ENCODE results near the gene PCSK5.

The PCSK5 gene

DNA sequence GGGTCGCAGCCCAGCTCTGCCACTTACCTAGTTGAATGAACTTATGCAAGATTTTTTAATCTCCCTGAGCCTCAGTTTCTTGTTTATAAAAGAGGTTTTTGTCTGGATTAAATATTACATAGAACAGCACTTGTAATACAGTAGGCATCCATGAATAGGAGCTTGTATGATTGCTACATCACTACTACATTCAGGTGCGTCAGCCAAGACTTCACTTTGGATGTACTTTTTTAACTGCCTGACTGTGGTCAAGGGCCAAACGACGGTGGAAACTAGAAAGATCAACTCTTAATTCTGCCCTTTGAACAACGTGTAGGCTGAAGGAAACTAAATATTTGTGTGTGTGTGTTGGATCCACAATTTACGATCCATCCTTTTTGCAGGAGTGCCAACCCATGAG is 330.9 kb downstream of the PCSK5 start:
- Histone ChIP-seq H3K9me3 (no peaks in the 10 kb centered on the region), H3K27ac (no peak overlapping the region), H3K4me3 (ENCODE audit: low read depth in 1 of 2, low read length in 1 of 2) (no peak overlapping the region), H3K4me1 (ENCODE audit: control insufficient read depth in 1 of 2, insufficient read depth in 1 of 2, low read depth in 1 of 2, low read length in 1 of 2) (peaks cover under 1 to 2% of the 10 kb centered on the region in 2 experiments), H3K36me3 (no peaks in the 10 kb centered on the region), H3K27me3 (no peaks in the 10 kb centered on the region)
- TF ChIP-seq, protein P1, sequence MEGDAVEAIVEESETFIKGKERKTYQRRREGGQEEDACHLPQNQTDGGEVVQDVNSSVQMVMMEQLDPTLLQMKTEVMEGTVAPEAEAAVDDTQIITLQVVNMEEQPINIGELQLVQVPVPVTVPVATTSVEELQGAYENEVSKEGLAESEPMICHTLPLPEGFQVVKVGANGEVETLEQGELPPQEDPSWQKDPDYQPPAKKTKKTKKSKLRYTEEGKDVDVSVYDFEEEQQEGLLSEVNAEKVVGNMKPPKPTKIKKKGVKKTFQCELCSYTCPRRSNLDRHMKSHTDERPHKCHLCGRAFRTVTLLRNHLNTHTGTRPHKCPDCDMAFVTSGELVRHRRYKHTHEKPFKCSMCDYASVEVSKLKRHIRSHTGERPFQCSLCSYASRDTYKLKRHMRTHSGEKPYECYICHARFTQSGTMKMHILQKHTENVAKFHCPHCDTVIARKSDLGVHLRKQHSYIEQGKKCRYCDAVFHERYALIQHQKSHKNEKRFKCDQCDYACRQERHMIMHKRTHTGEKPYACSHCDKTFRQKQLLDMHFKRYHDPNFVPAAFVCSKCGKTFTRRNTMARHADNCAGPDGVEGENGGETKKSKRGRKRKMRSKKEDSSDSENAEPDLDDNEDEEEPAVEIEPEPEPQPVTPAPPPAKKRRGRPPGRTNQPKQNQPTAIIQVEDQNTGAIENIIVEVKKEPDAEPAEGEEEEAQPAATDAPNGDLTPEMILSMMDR (IDR thresholded peaks at IDR 0.05) = no peak

DNA sequence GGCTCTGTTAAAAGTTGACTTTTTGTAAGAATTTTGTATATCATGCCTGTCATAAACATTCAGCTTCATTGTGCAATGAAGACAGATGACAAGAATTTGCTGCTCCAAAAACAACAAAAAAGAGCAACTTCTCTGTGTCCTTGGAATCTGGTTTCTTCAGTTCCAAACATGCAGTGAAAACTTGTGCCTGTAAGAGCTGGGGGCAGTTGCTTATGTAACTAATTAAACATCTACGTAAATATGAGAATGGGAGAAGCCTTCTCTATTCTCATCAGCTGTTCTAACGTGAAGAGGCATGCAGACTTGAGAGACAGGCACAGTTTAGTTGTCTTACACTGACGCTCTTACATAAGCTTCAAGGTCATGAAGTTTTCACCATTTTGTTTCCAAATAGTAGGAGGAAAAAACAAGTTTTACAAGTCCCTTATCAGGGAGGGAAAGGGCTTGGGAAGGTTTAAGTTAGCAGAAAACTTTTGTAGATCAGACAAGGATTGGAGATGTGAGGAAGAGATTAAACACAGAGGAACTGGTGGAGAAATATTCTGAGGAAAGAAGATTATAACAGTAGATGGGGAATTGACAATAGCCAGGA is 333.4 kb downstream of the PCSK5 start:
- TF ChIP-seq, protein P1 (IDR thresholded peaks at IDR 0.05) = no peak
- H3K36me3 ChIP-seq = no peaks in the 10 kb centered on the region
- no peaks in the 10 kb centered on the region for H3K27me3 ChIP-seq
- H3K4me1 ChIP-seq (ENCODE audit: control insufficient read depth in 1 of 2, insufficient read depth in 1 of 2, low read depth in 1 of 2, low read length in 1 of 2) = no peaks in the 10 kb centered on the region
- H3K27ac ChIP-seq = no peak overlapping the region
- no peak overlapping the region for H3K4me3 ChIP-seq (ENCODE audit: low read depth in 1 of 2, low read length in 1 of 2)
- H3K9me3 ChIP-seq = no peaks in the 10 kb centered on the region

DNA sequence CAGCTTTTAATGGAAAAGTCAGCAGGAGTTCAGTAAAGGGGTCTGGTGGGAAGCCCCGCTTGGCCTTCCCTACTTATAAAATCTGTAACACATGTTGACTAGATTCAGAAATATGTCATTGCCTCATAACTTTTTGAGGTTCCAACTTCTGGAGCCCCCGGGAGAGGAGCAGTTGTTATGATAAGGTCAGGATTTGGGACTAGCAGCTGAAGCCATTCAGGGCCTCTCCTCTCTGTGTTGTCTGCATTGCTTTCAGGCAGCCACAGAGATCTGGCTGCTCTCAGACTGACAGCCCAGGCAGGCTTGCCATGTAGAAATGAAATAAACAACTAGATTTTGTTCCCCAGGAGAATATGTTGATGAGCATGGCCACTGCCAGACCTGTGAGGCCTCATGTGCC is 336.7 kb downstream of the PCSK5 start:
- Histone ChIP-seq H3K4me3 (ENCODE audit: low read depth in 1 of 2, low read length in 1 of 2) (no peak overlapping the region), H3K4me1 (ENCODE audit: control insufficient read depth in 1 of 2, insufficient read depth in 1 of 2, low read depth in 1 of 2, low read length in 1 of 2) (no peaks in the 10 kb centered on the region), H3K9me3 (no peaks in the 10 kb centered on the region), H3K36me3 (no peaks in the 10 kb centered on the region), H3K27me3 (no peaks in the 10 kb centered on the region), H3K27ac (no peak overlapping the region)
- TF ChIP-seq, protein P1 (IDR thresholded peaks at IDR 0.05) = no peak

DNA sequence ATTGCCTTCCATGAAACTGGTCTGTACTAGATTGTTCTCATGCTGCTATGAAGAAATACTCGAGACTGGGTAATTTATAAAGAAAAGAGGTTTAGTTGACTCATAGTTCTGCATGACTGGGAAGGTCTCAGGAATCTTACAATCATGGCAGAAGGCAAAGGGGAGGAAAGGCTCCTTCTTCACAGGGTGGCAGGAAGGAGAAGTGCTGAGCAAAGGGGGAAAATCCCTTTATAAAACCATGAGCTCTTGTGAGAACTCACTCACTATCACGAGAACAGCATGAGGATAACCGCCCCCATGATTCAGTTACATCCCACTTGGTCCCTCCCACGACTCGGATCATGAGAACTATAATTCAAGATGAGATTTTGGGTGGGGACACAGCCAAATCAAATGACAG is 340.5 kb downstream of the PCSK5 start:
- no peaks in the 10 kb centered on the region for H3K27me3 ChIP-seq
- H3K27ac ChIP-seq = no peak overlapping the region
- TF ChIP-seq, protein P1 (IDR thresholded peaks at IDR 0.05) = no peak
- H3K4me1 ChIP-seq (ENCODE audit: control insufficient read depth in 1 of 2, insufficient read depth in 1 of 2, low read depth in 1 of 2, low read length in 1 of 2) = no peaks in the 10 kb centered on the region
- no peaks in the 10 kb centered on the region for H3K9me3 ChIP-seq
- H3K36me3 ChIP-seq = no peaks in the 10 kb centered on the region
- no peak overlapping the region for H3K4me3 ChIP-seq (ENCODE audit: low read depth in 1 of 2, low read length in 1 of 2)

DNA sequence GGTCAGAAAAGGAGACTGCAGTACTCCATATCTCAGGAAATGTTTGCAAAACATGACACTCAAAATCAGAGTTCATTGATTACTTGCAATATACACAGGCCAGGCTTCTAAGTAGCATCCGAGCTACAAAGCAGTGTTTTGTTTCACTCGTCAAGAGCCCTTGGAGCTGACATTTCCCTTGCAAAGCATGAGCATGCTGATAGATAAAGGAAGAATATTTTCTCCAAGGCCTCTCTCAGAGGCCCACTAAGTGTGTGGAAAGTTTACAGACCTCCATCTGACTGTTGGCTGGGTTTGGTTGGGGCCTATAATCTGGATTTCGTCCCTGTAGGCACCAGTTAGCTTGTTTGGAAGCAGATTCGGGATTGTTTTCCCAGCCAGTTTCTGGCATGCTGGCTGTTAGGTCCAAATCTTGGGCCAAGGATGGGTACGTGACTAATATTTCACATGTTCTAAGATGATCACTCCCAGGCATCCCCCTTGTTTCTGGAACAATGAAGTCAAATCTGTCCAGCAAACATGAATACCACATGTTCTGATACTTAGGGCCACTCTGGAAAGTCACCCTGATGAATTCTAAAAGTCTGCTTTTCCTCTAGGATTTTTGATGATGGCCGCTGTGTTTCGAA is 342.5 kb downstream of the PCSK5 start:
- no peak overlapping the region for H3K27ac ChIP-seq
- no peak overlapping the region for H3K4me3 ChIP-seq (ENCODE audit: low read depth in 1 of 2, low read length in 1 of 2)
- no peaks in the 10 kb centered on the region for H3K9me3 ChIP-seq
- H3K36me3 ChIP-seq = no peaks in the 10 kb centered on the region
- TF ChIP-seq, protein P1 (IDR thresholded peaks at IDR 0.05) = no peak
- no peaks in the 10 kb centered on the region for H3K27me3 ChIP-seq
- H3K4me1 ChIP-seq (ENCODE audit: control insufficient read depth in 1 of 2, insufficient read depth in 1 of 2, low read depth in 1 of 2, low read length in 1 of 2) = no peaks in the 10 kb centered on the region
